Neural progenitor cell (in vitro differentiated cells): ENCODE data around the gene HERC2. TPM values are rescaled to one million over a fixed set of nuclear protein-coding genes. Genes with fewer than 3 reads are reported as not detected.

ENCODE experiments used
- DNase-seq: peaks from one replicate; pipeline ENCODE4 v3.0.0-alpha.2; 2016; ENCODE audit warnings: low spot score
- H2AFZ ChIP-seq: fragments of 200-600 bp; sonication (generic); replicated peaks from 2 replicates; pipeline ENCODE4 v1.6.1; 2016; ENCODE audit warnings: antibody characterized with exemption
- H3F3A ChIP-seq: fragments of 200-600 bp; sonication (generic); 2 replicates; pipeline ENCODE4 v1.6.1; 2016; ENCODE audit warnings: antibody characterized with exemption, low read depth
- H3K27ac ChIP-seq: fragments of 200-600 bp; sonication (generic); 2 replicates; pipeline ENCODE4 v1.5.1; 2016; ENCODE audit warnings: mild to moderate bottlenecking
- H3K27me3 ChIP-seq: fragments of 200-600 bp; sonication (generic); 2 replicates; pipeline ENCODE4 v1.6.1; 2016; ENCODE audit warnings: mild to moderate bottlenecking, moderate library complexity
- H3K36me3 ChIP-seq: fragments of 200-600 bp; sonication (generic); 2 replicates; pipeline ENCODE4 v1.5.1; 2016
- H3K4me1 ChIP-seq: fragments of 200-600 bp; sonication (generic); 2 replicates; pipeline ENCODE4 v1.6.1; 2016; ENCODE audit warnings: mixed run types
- H3K4me2 ChIP-seq: fragments of 200-600 bp; sonication (generic); 2 replicates; pipeline ENCODE4 v1.6.1; 2016
- H3K4me3 ChIP-seq: fragments of 200-600 bp; sonication (generic); 2 replicates; pipeline ENCODE4 v1.5.1; 2016
- H3K79me2 ChIP-seq: fragments of 200-600 bp; sonication (generic); 2 replicates; pipeline ENCODE4 v1.6.1; 2016; ENCODE audit warnings: low read depth
- H3K9ac ChIP-seq: fragments of 200-600 bp; sonication (generic); 2 replicates; pipeline ENCODE4 v1.6.1; 2016
- H3K9me3 ChIP-seq: fragments of 200-600 bp; sonication (generic); 2 replicates; pipeline ENCODE4 v1.5.1; 2016; ENCODE audit warnings: low read depth
- H4K20me1 ChIP-seq: fragments of 200-600 bp; sonication (generic); 2 replicates; pipeline ENCODE4 v1.6.1; 2016; ENCODE audit warnings: low read depth
- H3K27ac Mint-ChIP-seq: 3 replicates; pipeline ENCODE4 v1.8.0; 2021; ENCODE audit warnings: mixed read lengths
- H3K27me3 Mint-ChIP-seq: 2 replicates; pipeline ENCODE4 v1.8.0; 2022; ENCODE audit warnings: low read depth, mild to moderate bottlenecking, inconsistent platforms, moderate library complexity, mixed read lengths; ENCODE audit not compliant: insufficient read depth
- H3K36me3 Mint-ChIP-seq: 3 replicates; pipeline ENCODE4 v1.8.0; 2021; ENCODE audit warnings: mixed read lengths
- H3K4me1 Mint-ChIP-seq: 3 replicates; pipeline ENCODE4 v1.8.0; 2021; ENCODE audit warnings: mixed read lengths
- H3K4me3 Mint-ChIP-seq: 3 replicates; pipeline ENCODE4 v1.8.0; 2021; ENCODE audit warnings: mild to moderate bottlenecking, moderate library complexity, mixed read lengths
- H3K9me3 Mint-ChIP-seq: 3 replicates; pipeline ENCODE4 v1.8.0; 2020; ENCODE audit warnings: mixed read lengths
- CTCF ChIP-seq: fragments of 200-600 bp; sonication (generic); IDR thresholded peaks from 2 replicates; pipeline ENCODE4 v1.5.1; 2017; ENCODE audit warnings: antibody characterized with exemption, mild to moderate bottlenecking
- EZH2 ChIP-seq: fragments of 200-600 bp; sonication (generic); IDR thresholded peaks from 2 replicates; pipeline ENCODE4 v1.6.1; 2017; ENCODE audit warnings: antibody characterized with exemption, mild to moderate bottlenecking, moderate library complexity
- EZH2phosphoT487 ChIP-seq: fragments of 200-600 bp; sonication (generic); IDR thresholded peaks from 2 replicates; pipeline ENCODE4 v1.6.1; 2017; ENCODE audit warnings: antibody characterized with exemption
- total RNA-seq: library from RNA; depleted of rRNA; stranded (reverse); fragments of >200 nt; gene quantifications from 2 replicates; pipeline ENCODE4 v1.2.3, GENCODE V29; 2015; ENCODE audit warnings: low replicate concordance

The HERC2 gene
- total RNA-seq, 1 donor from 2014 or later = 15.3 TPM

DNA sequence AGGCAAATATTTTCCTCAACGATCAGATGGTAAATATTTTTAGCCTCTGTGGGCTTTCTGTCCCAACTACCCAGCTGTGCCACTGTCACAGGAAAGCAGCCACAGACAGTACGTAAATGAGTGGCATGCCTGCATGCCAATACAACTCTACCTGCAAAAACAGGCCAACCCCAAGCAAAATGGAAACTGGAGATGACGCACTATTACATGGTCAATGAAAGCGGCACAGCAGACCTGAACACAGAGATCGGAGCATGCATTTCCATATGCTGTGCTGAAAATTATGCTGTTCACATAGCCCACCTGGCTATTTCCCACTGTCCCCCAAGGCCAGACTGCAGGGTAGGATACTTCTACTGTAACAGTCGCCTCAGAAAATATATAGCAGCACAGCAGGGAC is 57.8 kb downstream of the HERC2 start:
- Histone ChIP-seq H3F3A (no peaks in the 10 kb centered on the region), H4K20me1 (no peaks in the 10 kb centered on the region), H2AFZ (no peak overlapping the region), H3K36me3 (no peaks in the 10 kb centered on the region), H3K9ac (no peak overlapping the region), H3K27me3 (no peaks in the 10 kb centered on the region), H3K27ac (no peak overlapping the region), H3K4me3 (no peak overlapping the region), H3K9me3 (no peaks in the 10 kb centered on the region), H3K4me1 (no peaks in the 10 kb centered on the region), H3K79me2 (no peaks in the 10 kb centered on the region), H3K4me2 (no peak overlapping the region)
- Mint-ChIP-seq H3K27me3 (peaks cover 4% of the 10 kb centered on the region), H3K36me3 (peaks cover 46% of the 10 kb centered on the region), H3K4me3 (no peak overlapping the region), H3K4me1 (no peaks in the 10 kb centered on the region), H3K27ac (no peak overlapping the region), H3K9me3 (no peaks in the 10 kb centered on the region)
- no peak for DNase-seq
- TF ChIP-seq CTCF (no peak), EZH2 (no peak), EZH2phosphoT487 (no peak)

GRCh38 chr15:28262438-28262837 is 59.5 kb downstream of the HERC2 start:
- Histone ChIP-seq H4K20me1 (no peaks in the 10 kb centered on the region), H3K27me3 (no peaks in the 10 kb centered on the region), H3K9me3 (no peaks in the 10 kb centered on the region), H2AFZ (no peak overlapping the region), H3F3A (no peaks in the 10 kb centered on the region), H3K4me3 (no peak overlapping the region), H3K27ac (no peak overlapping the region), H3K4me1 (no peaks in the 10 kb centered on the region), H3K36me3 (no peaks in the 10 kb centered on the region), H3K79me2 (peaks cover 3% of the 10 kb centered on the region), H3K4me2 (no peak overlapping the region), H3K9ac (no peak overlapping the region)
- no peaks in the 10 kb centered on the region for H3K4me1 Mint-ChIP-seq
- TF ChIP-seq EZH2phosphoT487 (no peak), EZH2 (no peak), CTCF (no peak)
- H3K4me3 Mint-ChIP-seq = no peak overlapping the region
- no peaks in the 10 kb centered on the region for H3K9me3 Mint-ChIP-seq
- peaks cover 4% of the 10 kb centered on the region for H3K27me3 Mint-ChIP-seq
- H3K36me3 Mint-ChIP-seq = peaks cover 40% of the 10 kb centered on the region
- no peak for DNase-seq
- no peak overlapping the region for H3K27ac Mint-ChIP-seq

- Histone ChIP-seq H3K9ac (no peak overlapping the region), H3K36me3 (no peaks in the 10 kb centered on the region), H3K27ac (no peak overlapping the region), H3K4me3 (no peak overlapping the region), H3K9me3 (no peaks in the 10 kb centered on the region), H3K79me2 (peaks cover 3% of the 10 kb centered on the region), H4K20me1 (no peaks in the 10 kb centered on the region), H3K27me3 (no peaks in the 10 kb centered on the region), H3K4me1 (no peaks in the 10 kb centered on the region), H3F3A (no peaks in the 10 kb centered on the region), H3K4me2 (no peak overlapping the region), H2AFZ (no peak overlapping the region)
- TF ChIP-seq EZH2phosphoT487 (no peak), EZH2 (no peak), CTCF (no peak)
- peak; percentile 22 for DNase-seq
- H3K4me3 Mint-ChIP-seq = no peak overlapping the region
- no peak overlapping the region for H3K27ac Mint-ChIP-seq
- H3K9me3 Mint-ChIP-seq = no peaks in the 10 kb centered on the region
- peaks cover 43% of the 10 kb centered on the region for H3K36me3 Mint-ChIP-seq
- H3K27me3 Mint-ChIP-seq = peaks cover 4% of the 10 kb centered on the region
- no peaks in the 10 kb centered on the region for H3K4me1 Mint-ChIP-seq
These were observed 61.3 kb downstream of the HERC2 start for GRCh38 chr15:28260722-28261121.
